COR-L47 (cell line): Measurements from ENCODE around the gene PPIG.
"Not testable (repeated sequence)": the region's sequence is repeated elsewhere in the genome, so short reads cannot be mapped to it uniquely, and the experiment has no call there.

ENCODE experiments used
- DNase-seq: peaks from one replicate; lab custom pipeline; 2025; lab: John Stamatoyannopoulos, UW

Gene PPIG

DNA sequence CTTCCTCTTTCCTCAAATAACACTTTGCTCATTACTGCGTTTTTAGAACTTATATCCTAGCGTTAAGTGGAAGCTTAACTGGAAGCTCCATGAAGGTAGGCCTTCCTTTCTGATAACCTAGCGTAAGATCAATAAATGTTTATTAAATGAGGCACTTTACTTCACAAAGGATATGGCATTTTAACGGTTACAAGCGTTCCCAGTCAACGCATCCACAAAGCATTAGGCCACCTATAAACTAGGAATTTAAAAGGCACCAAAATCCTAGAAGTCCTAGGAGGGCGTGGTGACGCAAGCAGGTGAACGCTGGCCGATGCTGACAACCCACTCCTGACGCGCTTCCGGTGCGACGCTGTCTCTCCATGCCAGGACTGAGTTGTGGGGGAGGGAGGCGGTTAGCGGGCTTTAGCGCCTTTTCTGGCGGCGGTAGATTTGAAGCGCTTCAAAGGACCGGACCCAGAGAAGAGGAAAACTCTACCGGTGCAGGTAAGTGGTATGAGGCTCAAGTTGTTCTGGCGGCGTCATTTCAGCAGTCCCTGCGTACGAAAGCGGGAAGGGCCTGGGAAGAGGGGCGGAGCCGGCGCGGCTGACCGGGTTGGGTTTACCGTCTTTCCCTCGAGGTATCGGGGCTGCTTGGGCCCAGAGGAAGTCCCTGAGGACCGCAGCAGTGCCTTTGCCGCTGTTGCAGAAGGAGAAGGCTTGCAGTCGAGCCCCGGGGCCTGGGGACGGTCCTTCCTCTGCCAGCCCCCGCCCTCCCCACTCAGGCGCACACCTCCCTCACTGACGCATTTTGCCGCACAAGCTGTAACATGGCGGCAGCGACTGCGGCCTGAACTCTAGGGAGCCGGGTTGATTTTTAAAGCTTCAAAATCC is at the start of gene PPIG:
Gene PPIG (plus strand): TSS at position 347 of the 873 bp plus-strand sequence. CDS start 19,691 bp downstream, outside the sequence.
- DNase-seq: peak; percentile 90

DNA sequence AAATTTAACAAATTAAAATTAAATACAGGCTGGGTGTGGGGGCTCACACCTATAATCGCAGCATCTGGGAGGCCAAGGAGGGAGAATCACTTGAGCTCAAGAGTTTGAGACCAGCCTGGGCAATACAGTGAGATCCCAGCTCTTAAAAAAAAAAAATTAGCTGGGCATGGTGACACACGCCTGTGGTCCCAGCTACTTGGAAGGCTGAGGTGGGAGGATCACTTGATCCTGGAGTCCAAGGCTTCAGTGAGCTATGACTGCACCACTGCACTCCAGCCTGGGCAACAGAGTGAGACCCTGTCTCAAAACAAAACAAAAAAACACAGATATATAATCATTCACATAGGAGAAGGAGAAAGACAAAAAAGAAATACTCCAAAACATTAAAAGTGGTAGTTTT is 44.7 kb upstream of the PPIG start:
- not testable (repeated sequence) for DNase-seq

DNA sequence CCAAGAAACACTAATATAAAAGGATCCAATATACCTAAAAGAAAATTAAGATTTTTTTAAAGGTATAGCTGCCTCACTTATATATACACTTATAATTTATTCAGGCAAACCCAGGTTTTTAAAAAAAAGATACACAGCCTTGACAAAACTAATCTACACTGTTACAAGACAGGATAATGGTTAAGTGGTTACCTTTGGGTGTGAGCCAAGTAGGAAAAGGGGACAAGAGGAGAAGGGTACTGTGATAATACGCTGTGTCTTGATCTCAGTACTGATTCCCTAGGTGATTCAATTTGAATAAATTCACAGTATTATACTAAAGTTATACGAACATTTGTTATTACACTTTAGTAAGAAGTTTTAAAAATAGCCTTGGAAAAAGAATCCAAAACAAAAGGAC is 44.0 kb upstream of the PPIG start:
- DNase-seq: no peak

DNA sequence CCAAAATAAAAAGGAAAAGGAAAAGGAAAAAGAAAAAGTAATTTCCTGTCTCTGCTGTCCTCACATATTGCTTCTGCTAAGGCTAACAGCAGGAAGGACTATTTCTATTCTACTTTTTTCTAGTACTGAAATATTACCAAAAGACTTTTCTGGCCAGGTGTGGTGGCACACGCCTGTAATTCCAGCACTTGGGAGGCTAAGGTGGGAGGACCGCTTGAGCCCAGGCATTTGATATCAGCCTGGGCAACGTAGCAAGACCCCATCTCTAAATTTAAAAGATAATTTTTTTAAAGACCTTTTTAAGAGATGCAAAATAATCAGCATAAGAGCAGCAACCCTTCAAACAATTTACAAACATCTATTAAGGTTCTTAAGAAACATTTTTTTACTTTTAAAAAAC is 41.7 kb upstream of the PPIG start:
- no peak for DNase-seq

DNA sequence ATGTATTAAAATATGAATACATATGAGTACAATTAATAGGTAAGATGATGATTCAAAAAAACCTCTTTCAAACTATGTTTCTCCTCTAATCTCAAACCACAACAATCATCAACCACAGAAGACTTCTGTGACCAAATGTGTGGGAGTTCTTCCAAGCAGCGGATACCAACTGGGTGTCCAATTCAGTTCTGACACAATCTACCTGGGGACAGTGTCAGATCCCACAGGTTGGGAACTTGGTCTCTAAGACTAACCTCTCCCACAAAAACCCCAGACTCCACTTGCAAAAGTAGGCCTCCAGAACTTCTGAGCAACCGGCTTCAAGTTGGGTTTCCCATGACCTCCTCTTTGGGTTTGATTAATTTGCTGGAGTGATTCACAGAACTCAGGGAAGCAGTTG is 37.4 kb upstream of the PPIG start:
- no peak for DNase-seq

DNA sequence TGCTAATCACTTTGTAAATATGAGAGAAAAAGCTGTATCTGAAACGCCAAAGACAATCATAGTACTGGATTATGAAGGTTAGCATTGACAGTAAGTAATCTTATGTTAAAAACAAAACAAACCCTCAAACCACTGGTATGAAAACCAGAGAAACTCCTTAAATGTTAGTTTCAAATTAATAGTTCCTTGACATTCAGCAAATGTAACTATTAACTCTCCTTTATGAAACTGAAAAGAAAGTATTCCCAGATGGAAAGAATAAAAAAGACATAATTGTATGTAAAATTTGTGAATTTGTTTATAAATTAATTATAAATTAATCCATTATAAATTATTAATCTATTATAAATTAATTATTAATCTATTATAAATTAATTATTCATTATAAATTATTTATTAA is 22.8 kb upstream of the PPIG start:
- DNase-seq: no peak

DNA sequence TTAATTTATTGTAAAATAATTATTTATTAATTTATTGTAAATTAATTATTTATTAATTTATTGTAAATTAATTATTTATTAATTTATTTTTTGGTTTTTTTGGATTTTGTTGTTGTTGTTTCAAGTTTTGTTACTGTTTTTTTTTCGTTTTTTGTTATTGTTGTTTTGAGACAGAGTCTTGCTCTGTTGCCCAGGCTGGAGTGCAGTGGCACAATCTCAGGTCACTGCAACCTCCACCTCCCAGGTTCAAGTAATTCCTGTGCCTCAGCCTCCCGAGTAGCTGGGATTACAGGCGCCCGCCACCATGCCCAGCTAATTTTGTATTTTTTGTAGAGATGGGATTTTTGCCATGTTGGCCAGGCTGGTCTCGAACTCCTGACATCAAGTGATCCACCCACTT is 22.1 kb upstream of the PPIG start:
- DNase-seq: not testable (repeated sequence)

DNA sequence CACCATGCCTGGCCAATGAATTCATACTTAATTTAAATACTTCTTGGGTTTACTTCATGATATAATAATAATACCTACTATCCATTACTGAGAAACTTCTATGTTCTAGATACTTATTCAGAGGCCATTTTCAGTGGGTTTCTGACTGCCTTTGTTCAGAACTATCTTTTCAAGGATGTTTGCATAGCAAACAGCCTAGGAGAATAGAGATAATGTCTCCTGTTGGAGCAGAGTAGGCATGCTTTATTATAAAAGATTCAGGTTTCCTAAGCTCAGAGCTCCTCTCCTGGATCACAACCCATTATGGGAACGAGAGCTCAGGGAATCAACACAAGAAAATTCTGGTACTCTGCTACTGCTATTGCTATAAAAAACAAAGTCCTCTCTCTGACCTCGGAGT is 21.6 kb upstream of the PPIG start:
- DNase-seq: no peak

DNA sequence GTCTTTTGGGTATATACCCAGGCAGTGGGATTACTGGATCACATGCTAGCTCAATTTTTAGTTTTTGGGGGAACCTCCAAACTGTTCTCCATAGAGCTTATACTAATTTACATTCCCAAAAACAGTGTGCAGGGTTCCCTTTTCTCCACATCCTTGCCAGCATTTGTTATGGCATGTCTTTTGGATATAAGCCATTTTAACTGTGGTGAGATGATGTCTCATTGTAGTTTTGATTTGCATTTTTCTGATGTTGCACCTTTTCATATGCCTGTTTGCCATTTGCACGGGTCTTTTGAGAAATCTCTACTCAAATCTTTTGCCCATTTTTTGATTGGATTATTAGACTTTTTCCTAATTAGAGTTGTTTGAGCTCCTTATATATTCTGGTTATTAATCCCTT is 18.5 kb upstream of the PPIG start:
- DNase-seq: no peak

DNA sequence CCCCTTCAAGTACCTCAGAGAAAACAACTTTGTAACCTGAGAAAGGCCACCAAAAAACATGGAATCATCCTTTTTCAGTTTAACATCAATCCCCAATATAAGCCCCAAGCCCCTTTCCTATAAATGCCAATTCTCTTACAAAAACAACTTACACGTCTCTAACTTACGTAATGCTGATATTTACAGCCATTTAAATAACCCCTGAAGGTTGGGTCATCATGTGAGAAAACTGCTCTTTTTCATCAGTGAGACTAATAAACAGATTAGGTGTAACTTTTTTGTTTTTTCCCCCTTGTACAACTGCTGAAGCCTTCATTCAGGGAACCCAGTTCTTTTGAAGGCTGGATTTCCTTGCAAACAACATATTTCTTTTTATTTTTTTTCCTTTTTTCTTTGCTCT is 14.2 kb upstream of the PPIG start:
- no peak for DNase-seq

DNA sequence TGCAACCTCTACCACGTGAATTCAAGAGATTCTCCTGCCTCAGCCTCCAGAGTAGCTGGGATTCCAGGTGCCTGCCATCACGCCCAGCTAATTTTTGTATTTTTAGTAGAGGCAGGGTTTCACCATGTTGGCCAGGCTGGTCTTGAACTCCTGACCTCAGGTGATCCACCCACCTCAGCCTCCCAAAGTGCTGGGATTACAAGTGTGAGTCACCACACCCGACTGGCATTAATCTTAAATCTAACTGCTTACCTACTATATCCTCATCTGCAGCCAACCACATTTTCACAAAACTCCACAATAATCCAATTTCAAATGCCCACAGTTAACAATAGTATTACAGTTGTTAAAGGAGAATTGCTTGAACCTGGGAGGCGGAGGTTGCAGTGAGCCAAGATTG is 13.4 kb upstream of the PPIG start:
- DNase-seq: not testable (repeated sequence)

DNA sequence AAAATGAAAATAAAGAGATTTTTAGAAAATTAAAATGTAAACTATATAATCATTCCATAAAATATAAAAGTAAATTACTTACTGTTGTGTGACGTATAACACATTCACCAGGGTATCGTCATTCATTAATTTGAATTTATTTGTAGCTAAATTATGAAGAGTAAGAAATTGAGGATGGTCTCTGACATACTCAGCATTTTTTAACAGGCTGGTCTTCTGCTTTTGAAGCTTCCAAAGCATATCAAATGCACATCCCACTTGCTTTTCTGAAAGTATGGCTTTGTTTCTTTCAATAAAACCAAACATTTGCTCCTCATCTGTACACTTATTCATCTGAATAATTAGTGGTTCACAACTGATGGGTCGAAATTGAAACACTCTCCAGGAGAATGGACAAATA is 12.6 kb upstream of the PPIG start:
- DNase-seq: no peak

DNA sequence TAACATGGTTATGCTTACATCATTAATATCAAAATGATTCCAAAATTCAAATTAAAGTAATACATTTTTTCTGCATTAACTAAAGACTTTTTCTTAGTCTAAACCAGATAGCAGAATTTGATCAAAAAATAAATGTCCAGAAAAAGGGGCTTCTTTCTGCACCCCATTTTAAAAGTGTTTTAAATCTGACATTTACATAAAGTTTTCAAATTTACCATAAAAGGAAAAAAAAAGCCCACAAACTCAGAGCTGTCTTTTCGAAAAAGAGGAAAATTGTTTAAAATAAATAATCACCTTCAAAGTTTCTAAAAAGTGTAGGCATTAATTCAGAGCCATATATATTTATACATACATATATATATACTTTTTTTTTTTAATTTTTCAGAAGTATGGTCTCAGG is 12.0 kb upstream of the PPIG start:
- DNase-seq: no peak

DNA sequence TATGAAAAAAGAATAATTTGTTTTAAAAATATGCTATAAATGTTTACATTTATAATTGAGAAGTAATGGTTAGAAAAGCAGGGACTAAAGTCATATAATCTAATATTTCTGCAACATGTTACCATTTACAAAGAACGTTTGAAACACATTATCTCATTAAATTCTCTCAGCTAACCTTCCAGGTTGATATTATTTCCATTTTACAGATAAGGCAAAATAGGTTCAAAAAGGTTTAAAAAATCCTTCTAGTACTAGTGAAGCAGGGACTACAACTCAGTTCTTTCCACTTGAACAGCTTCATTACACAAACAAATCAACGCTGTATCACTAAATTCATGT is 11.4 kb upstream of the PPIG start:
- DNase-seq: no peak

DNA sequence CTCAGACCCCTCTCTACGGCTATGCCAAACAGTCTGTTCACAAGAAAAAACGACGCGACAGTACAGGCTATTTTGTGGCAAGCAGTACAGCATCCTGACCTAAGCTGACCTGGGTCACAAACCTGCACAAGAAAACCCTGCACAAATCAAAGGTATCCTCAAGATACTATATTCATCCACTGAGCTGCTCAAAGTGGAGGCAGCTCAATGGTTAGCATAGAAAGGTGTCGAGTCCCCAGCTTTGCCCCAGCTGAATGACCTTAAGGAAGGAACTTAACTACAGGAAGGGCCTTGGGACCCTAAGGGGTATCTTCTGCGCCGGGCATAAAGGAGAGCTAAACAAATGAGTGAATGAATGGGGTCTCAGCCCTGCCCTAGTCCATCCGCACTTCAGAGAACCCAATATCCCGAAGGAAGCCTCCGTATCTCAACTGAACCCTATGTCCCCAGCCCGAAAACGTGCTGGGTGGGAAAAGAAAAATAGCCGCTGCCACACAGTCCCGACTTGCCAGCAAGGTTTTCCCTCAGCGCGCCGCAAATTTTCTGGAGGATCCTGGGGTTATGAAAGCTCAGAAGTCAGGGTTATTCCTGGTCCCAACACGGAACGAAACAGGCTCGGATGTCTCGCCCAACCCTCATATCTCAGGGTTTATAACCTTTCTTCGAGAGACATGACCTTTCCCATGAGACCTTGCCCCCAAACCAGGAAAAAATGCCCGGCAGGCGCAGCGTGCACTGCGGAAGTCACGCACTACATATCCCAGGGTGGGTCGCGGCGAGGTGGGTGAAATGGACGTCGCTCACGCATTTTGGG is 10.8 kb upstream of the PPIG start, which contains the start of gene FASTKD1:
Gene FASTKD1 (minus strand): TSS at position 706 of the 814 bp plus-strand sequence. CDS start 1,836 bp downstream, outside the sequence.
- DNase-seq: peak; percentile 89

DNA sequence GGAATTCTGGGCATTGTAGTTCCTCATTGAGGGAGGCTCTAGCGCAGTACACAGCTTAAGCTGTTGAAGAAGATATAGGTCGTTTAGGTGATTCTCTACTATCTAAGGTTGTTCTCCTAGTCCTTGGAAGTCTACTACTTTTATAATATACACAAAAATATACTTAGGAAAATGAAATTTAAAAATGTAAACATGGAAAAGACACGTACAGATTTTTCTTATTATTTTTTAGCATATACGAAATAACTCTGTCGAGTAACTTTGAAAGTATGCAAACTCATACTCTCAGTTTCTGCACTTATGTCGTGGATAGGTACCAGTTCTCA is 10.2 kb upstream of the PPIG start:
- no peak for DNase-seq

DNA sequence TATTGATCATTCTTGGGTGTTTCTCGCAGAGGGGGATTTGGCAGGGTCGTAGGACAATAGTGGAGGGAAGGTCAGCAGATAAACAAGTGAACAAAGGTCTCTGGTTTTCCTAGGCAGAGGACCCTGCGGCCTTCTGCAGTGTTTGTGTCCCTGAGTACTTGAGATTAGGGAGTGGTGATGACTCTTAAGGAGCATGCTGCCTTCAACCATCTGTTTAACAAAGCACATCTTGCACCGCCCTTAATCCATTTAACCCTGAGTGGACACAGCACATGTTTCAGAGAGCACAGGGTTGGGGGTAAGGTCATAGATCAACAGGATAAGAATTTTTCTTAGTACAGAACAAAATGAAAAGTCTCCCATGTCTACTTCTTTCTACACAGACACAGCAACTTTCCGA is 9.6 kb upstream of the PPIG start:
- not testable (repeated sequence) for DNase-seq

DNA sequence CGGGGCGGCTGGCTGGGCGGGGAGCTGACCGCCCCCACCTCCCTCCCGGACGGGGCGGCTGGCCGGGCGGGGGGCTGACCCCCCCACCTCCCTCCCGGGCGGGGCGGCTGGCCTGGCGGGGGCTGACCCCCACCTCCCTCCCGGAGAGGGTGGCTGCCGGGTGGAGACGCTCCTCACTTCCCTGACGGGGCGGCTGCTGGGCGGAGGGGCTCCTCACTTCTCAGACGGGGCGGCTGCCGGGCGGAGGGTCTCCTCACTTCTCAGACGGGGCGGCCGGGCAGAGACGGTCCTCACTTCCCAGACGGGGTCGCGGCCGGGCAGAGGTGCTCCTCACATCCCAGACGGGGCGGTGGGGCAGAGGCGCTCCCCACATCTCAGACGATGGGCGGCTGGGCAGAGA is 8.9 kb upstream of the PPIG start:
- not testable (repeated sequence) for DNase-seq

DNA sequence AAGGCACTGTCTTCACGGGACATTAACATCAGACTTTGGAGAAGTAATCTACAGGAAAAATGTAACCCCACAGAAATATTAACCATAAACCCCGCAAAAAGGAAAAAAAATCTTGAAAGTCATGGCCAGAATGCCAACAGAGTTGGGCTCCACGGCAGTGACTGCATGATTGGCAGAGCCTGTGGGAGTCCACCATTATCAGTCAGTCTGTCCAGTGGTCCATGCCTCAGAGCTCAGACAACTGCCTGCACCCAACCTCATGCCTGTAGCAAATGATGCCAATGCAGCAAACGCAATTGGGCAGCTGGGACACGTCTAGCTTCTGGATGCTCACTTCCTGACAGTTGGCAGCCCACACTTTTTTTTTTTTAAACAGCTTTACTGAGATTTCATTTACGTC is 5.1 kb upstream of the PPIG start:
- DNase-seq: no peak

DNA sequence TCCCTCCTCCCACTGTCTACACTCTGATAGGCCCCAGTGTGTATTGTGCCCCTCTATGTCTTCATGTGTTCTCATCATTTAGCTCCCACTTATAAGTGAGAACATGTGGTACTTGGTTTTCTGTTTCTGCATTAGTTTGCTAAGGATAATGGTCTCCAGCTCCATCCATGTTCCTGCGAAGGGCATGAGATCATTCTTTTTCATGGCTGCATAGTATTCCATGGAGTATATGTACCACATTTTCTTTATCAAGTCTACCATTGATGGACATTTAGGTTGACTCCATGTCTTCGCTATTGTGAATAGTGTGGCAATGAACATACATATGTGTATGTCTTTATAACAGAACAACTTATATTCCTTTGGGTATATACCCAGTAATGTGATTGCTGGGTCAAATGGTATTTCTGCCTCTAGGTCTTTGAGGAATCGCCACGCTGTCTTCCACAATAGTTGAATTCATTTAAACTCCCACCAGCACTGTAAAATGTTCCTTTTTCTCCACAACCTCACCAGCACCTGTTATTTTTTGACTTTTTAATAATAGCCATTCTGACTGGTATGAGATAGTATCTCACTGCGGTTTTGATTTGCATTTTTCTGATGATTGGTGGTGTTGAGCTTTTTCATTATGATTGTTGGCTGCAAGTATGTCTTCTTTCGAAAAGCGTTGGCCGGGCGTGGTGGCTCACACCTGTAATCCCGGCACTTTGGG is 1.4 kb upstream of the PPIG start:
- not testable (repeated sequence) for DNase-seq

DNA sequence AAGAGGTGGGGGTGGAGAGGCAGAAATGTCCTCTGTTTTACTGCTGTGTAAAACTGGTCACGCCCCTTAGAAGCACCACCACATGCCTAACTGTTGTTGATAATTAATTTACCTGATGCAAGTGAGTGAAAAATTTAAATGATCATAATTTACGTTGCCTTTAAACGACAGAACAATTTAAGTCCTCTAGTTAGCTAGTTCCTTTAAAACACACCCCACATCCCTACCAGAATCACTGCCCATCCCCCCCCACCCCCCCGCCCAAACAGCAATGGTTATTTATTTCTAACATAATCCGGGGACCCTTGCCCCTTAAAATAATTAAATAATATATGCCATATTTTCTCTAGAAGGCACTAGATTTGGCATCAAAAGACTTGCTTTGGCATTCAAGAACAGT is 633 bp upstream of the PPIG start:
- no peak for DNase-seq

DNA sequence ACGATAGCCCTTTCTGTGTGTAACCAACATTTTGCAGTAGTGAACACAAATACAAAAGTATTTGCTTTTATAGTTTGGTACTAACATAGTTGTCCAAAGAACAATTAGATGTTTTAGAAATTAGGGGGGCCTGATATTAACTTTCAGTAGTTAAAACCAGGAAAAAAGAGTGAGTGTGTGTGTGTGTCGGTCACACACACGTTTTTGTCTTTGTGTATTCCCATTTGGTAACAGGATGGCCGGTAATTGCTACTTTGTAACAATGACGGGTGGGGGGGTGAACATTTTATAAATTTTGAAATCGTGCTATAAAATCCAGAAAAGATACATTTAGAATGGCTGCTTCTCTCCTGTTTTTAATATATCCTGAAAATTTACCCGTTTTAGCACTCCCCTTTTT is 1.5 kb downstream of the PPIG start:
- no peak for DNase-seq

DNA sequence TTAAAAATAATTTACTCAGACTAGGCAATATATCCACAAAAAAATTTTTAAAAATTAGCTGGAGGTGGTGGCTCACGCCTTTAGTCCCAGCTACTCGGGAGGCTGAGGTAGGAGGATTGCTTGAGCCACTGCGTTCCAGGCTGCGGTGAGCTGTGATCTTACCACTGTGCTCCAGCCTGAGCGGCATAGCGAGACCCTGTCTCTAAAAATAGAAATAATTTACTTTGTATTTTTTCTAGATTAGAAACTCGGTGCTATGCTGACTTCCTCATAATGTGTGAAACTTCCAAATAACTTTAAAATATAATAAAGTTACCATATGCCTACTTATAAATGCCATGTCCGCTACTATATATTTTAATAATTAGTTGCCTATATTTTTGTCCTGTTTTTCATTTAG is 6.7 kb downstream of the PPIG start:
- no peak for DNase-seq
